ENCODE results near the gene DAZ1.
"Not testable (repeated sequence)": the region's sequence is repeated elsewhere in the genome, so short reads cannot be mapped to it uniquely, and the experiment has no call there.

DAZ1 gene, protein sequence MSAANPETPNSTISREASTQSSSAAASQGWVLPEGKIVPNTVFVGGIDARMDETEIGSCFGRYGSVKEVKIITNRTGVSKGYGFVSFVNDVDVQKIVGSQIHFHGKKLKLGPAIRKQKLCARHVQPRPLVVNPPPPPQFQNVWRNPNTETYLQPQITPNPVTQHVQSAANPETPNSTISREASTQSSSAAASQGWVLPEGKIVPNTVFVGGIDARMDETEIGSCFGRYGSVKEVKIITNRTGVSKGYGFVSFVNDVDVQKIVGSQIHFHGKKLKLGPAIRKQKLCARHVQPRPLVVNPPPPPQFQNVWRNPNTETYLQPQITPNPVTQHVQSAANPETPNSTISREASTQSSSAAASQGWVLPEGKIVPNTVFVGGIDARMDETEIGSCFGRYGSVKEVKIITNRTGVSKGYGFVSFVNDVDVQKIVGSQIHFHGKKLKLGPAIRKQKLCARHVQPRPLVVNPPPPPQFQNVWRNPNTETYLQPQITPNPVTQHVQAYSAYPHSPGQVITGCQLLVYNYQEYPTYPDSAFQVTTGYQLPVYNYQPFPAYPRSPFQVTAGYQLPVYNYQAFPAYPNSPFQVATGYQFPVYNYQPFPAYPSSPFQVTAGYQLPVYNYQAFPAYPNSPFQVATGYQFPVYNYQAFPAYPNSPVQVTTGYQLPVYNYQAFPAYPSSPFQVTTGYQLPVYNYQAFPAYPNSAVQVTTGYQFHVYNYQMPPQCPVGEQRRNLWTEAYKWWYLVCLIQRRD

GRCh38 chrY:23198908-23199307, at the start of gene DAZ1:
TSS of gene DAZ1 (minus strand) at chrY:23199008. CDS start at chrY:23198800, 208 bp downstream.
- not testable (repeated sequence) for DNase-seq (ENCODE audit: low read depth); H3K4me3 ChIP-seq (ENCODE audit: control insufficient read depth, low read depth, low read length)

- H3K4me3 ChIP-seq (ENCODE audit: control insufficient read depth, low read depth, low read length); DNase-seq (ENCODE audit: low read depth): not testable (repeated sequence)
Observed at GRCh38 chrY:23219233-23219632, 20.4 kb upstream of the DAZ1 start, which contains the start of gene DAZ2. TSS of gene DAZ2 (plus strand) at chrY:23219533. CDS start at chrY:23219741, 208 bp downstream.

DNA sequence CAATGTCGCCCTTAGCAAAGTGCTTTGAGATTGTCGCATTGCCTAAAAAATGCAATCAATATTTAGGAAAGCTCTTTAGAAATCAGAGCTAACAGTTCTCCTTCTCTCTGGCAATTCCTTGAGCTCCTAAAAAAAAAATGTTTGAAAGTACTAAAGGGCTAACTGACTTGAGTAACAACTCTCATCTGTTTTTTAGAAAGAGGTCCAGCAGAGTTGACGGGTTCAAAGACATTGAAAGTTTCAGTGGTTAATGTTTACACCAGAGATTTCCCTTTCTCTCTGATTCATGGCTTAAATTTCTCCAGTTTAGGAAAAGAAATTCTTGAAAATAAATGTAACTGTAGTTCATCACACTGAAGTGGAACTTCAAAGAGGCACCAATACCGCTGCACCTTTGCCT, 11.9 kb upstream of the DAZ1 start:
- DNase-seq (ENCODE audit: low read depth); H3K4me3 ChIP-seq (ENCODE audit: control insufficient read depth, low read depth, low read length): not testable (repeated sequence)

- not testable (repeated sequence) for DNase-seq (ENCODE audit: low read depth); H3K4me3 ChIP-seq (ENCODE audit: control insufficient read depth, low read depth, low read length)
Observed at GRCh38 chrY:23209802-23210495, 11.1 kb upstream of the DAZ1 start.

DNA sequence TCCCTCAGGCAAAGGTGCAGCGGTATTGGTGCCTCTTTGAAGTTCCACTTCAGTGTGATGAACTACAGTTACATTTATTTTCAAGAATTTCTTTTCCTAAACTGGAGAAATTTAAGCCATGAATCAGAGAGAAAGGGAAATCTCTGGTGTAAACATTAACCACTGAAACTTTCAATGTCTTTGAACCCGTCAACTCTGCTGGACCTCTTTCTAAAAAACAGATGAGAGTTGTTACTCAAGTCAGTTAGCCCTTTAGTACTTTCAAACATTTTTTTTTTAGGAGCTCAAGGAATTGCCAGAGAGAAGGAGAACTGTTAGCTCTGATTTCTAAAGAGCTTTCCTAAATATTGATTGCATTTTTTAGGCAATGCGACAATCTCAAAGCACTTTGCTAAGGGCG, 8.6 kb upstream of the DAZ1 start:
- not testable (repeated sequence) for DNase-seq (ENCODE audit: low read depth); H3K4me3 ChIP-seq (ENCODE audit: control insufficient read depth, low read depth, low read length)
